Breast epithelium (tissue), 4 donors: ENCODE results near the gene CHDH. TPM values are rescaled to one million over a fixed set of nuclear protein-coding genes. Genes with fewer than 3 reads are reported as not detected.

ENCODE experiments used
- DNase-seq, 2 donors: peaks; one replicate each; pipeline ENCODE4 v3.0.0-alpha.2; 2019; ENCODE audit warnings: low spot score in 2 of 2
- H3K27ac ChIP-seq, 2 donors: fragments of 200-600 bp; sonication (generic) in 1 of 2; one replicate each; pipeline ENCODE4 v1.5.1; 2016 to 2019; ENCODE audit warnings: mild to moderate bottlenecking in 1 of 2
- H3K27me3 ChIP-seq, 2 donors: fragments of 200-600 bp; sonication (generic) in 1 of 2; one replicate each; pipeline versions ENCODE4 v1.5.1 to v1.6.0; 2017 to 2019; ENCODE audit warnings: control low read depth in 1 of 2, mild to moderate bottlenecking in 1 of 2
- H3K36me3 ChIP-seq: fragments of 200-600 bp; one replicate; pipeline ENCODE4 v1.5.1; 2019
- H3K4me1 ChIP-seq, 2 donors: fragments of 200-600 bp; sonication (generic); one replicate each; pipeline ENCODE4 v1.5.1; 2016 to 2019; ENCODE audit warnings: control low read depth in 1 of 2
- H3K4me3 ChIP-seq, 3 donors: fragments of 200-600 bp; sonication (generic); 1 replicate in 2 of 3; 2 replicates in 1 of 3; pipeline ENCODE4 v1.5.1; 2016 to 2019; ENCODE audit warnings: mild to moderate bottlenecking in 3 of 3, moderate library complexity in 2 of 3
- H3K9me3 ChIP-seq, 2 donors: fragments of 200-600 bp; sonication (generic) in 1 of 2; one replicate each; pipeline ENCODE4 v1.5.1; 2016 to 2019; ENCODE audit warnings: control low read depth in 1 of 2
- CTCF ChIP-seq, 3 donors: fragments of 450-650 bp; IDR thresholded peaks; one replicate each; pipeline ENCODE4 v1.5.1; 2016 to 2017; ENCODE audit warnings: antibody characterized with exemption in 3 of 3, mild to moderate bottlenecking in 3 of 3, moderate library complexity in 3 of 3
- POLR2A ChIP-seq: fragments of 450-650 bp; IDR thresholded peaks from one replicate; pipeline ENCODE4 v1.6.1; 2016; ENCODE audit warnings: antibody characterized with exemption, mild to moderate bottlenecking, moderate library complexity
- POLR2AphosphoS5 ChIP-seq, 3 donors: sonication (generic); formaldehyde crosslinking; IDR thresholded peaks; one replicate each; pipeline ENCODE4 v1.6.1; 2017; ENCODE audit warnings: antibody characterized with exemption in 3 of 3
- intact Hi-C: fragments of 100-400 bp; cut with DNase I; formaldehyde crosslinking; loops from one replicate; pipeline ENCODE4 v1.15.1; 2023; ENCODE audit warnings: low total_unique reads
- total RNA-seq, 3 donors: library from RNA; depleted of rRNA; stranded (reverse); fragments of >200 nt; gene quantifications; one replicate each; pipeline ENCODE4 v1.1.0, GENCODE V29; 2016

Gene CHDH
- total RNA-seq, 3 donors from 2014 or later, result 2.9 to 67.0 (median 27.9) TPM

GRCh38 chr3:53824795-53825194, 21.4 kb downstream of the CHDH start:
- TF ChIP-seq POLR2AphosphoS5 (IDR thresholded peaks at IDR 0.05) (no peak), POLR2A (no peak), CTCF (IDR thresholded peaks at IDR 0.05) (no peak)
- intact Hi-C loops, result no loop called here
- Histone ChIP-seq H3K4me1 (no peaks in the 10 kb centered on the region), H3K36me3 (no peaks in the 10 kb centered on the region), H3K4me3 (no peak overlapping the region), H3K27me3 (no peaks in the 10 kb centered on the region), H3K9me3 (no peaks in the 10 kb centered on the region), H3K27ac (no peak overlapping the region)
- DNase-seq, result no peak

GRCh38 chr3:53823956-53824657, 22.1 kb downstream of the CHDH start:
- no peak for DNase-seq
- intact Hi-C loops, result no loop called here
- no peak overlapping the region for H3K27ac ChIP-seq
- no peaks in the 10 kb centered on the region for H3K9me3 ChIP-seq
- no peak overlapping the region for H3K4me3 ChIP-seq
- H3K36me3 ChIP-seq, result no peaks in the 10 kb centered on the region
- no peaks in the 10 kb centered on the region for H3K27me3 ChIP-seq
- TF ChIP-seq POLR2AphosphoS5 (IDR thresholded peaks at IDR 0.05) (no peak), CTCF (IDR thresholded peaks at IDR 0.05) (no peak), POLR2A (no peak)
- H3K4me1 ChIP-seq, result no peaks in the 10 kb centered on the region

GRCh38 chr3:53823026-53823955, 22.9 kb downstream of the CHDH start:
- no peaks in the 10 kb centered on the region for H3K36me3 ChIP-seq
- no peak for DNase-seq
- no peaks in the 10 kb centered on the region for H3K9me3 ChIP-seq
- H3K4me1 ChIP-seq, result no peaks in the 10 kb centered on the region
- intact Hi-C loops, result no loop called here
- no peak overlapping the region for H3K4me3 ChIP-seq
- H3K27ac ChIP-seq, result no peak overlapping the region
- no peaks in the 10 kb centered on the region for H3K27me3 ChIP-seq
- no peak for TF ChIP-seq CTCF (IDR thresholded peaks at IDR 0.05)
- no peak for TF ChIP-seq POLR2AphosphoS5 (IDR thresholded peaks at IDR 0.05)
- TF ChIP-seq POLR2A, result no peak

- no peaks in the 10 kb centered on the region for H3K9me3 ChIP-seq
- H3K36me3 ChIP-seq, result peaks cover 2% of the 10 kb centered on the region
- H3K4me1 ChIP-seq, result no peaks in the 10 kb centered on the region
- no peak for DNase-seq
- H3K27ac ChIP-seq, result no peak overlapping the region
- H3K27me3 ChIP-seq, result no peaks in the 10 kb centered on the region
- no peak for TF ChIP-seq POLR2AphosphoS5 (IDR thresholded peaks at IDR 0.05)
- no peak for TF ChIP-seq CTCF (IDR thresholded peaks at IDR 0.05)
- no peak for TF ChIP-seq POLR2A
- no peak overlapping the region for H3K4me3 ChIP-seq
- intact Hi-C loops, result no loop called here
Measured at GRCh38 chr3:53822331-53822741, 23.9 kb downstream of the CHDH start.

- Histone ChIP-seq H3K4me3 (no peak overlapping the region), H3K27ac (no peak overlapping the region), H3K36me3 (peaks cover 5% of the 10 kb centered on the region), H3K4me1 (no peaks in the 10 kb centered on the region), H3K9me3 (no peaks in the 10 kb centered on the region), H3K27me3 (no peaks in the 10 kb centered on the region)
- TF ChIP-seq POLR2A, result no peak
- intact Hi-C loops, result no loop called here
- no peak for DNase-seq
Measured at GRCh38 chr3:53821631-53822121, 24.5 kb downstream of the CHDH start.
